ENCODE measurements around the gene TBC1D21.

- TF ChIP-seq CTCF (IDR thresholded peaks at IDR 0.05; ENCODE audit: low read length) (no peak), EZH2 (IDR thresholded peaks at IDR 0.05; ENCODE audit: borderline replicate concordance, low read length) (no peak)
Measured at GRCh38 chr15:73936181-73936580, 62.8 kb downstream of the TBC1D21 start.

Data from OCI-LY1 (cell line).